K562 (cell line): ENCODE results near the gene TNFSF15. TPM values are rescaled to one million over a fixed set of nuclear protein-coding genes. Genes with fewer than 3 reads are reported as not detected.

Experiments used
- ATAC-seq: fragments of 200-7000 bp; cut with Tn5 transposase; 3 replicates; pipeline ENCODE4 v1.9.1; 2020; ENCODE audit warnings: moderate library complexity
- BruUV-seq: library from RNA; stranded (reverse); fragments of 400-500 nt; replicated peaks from 2 replicates; lab custom pipeline; 2021; lab: Mats Ljungman, UMichigan
- CTCF ChIA-PET: fragments of 300-600 bp; formaldehyde crosslinking; extraction: SDS; loops from one replicate; lab custom pipeline; 2021; ENCODE audit warnings: low intra/inter-chr PET ratio; lab: Yijun Ruan, JAX
- POLR2A ChIA-PET: fragments of 300-600, 350-650 bp; sonication (Branson Sonifier 250); formaldehyde crosslinking; extraction: SDS; loops from one replicate; lab custom pipeline; 2021; ENCODE audit warnings: antibody characterized with exemption, inconsistent platforms; lab: Yijun Ruan, JAX
- DNase-seq, 4 experiments: peaks; one replicate each; pipeline versions ENCODE4 v3.0.0 to v3.0.0-alpha.2; 2011 to 2018; ENCODE audit warnings: low spot score in 3 of 4, mixed read lengths in 3 of 4; ENCODE audit errors: extremely low read depth in 1 of 4
- FAIRE-seq: peaks from 2 replicates; lab custom pipeline; 2011; peaks lifted over from hg19 to GRCh38; lab: Jason Lieb, UNC
- H2AFZ ChIP-seq: 2 replicates; pipeline ENCODE4 v1.6.0; 2011; ENCODE audit warnings: low read depth, low read length, control low read depth, inconsistent platforms
- H3K27ac ChIP-seq: fragments of 200-600 bp; 3 replicates; pipeline ENCODE4 v1.8.0; 2011; ENCODE audit warnings: low read depth, mild to moderate bottlenecking, control low read depth, inconsistent platforms, low read length, moderate library complexity, mixed read lengths; ENCODE audit errors: extremely low read depth
- H3K27me3 ChIP-seq, 2 experiments: fragments of 300-600 bp in 1 of 2; 2 replicates in 1 of 2; 3 replicates in 1 of 2; pipeline versions ENCODE4 v1.6.0 to v1.8.0; 2011; ENCODE audit warnings: inconsistent platforms in 2 of 2, low read length in 2 of 2, mild to moderate bottlenecking in 1 of 2, mixed read lengths in 1 of 2, moderate library complexity in 1 of 2; ENCODE audit not compliant: control insufficient read depth in 2 of 2, insufficient read depth in 2 of 2
- H3K36me3 ChIP-seq: fragments of 300-600 bp; 3 replicates; pipeline ENCODE4 v1.8.0; 2011; ENCODE audit warnings: mild to moderate bottlenecking, low read length, inconsistent platforms; ENCODE audit not compliant: control insufficient read depth, insufficient read depth
- H3K4me1 ChIP-seq, 2 experiments: fragments of 200-600 bp in 1 of 2; replicated peaks in 1 of 2; 2 replicates in 1 of 2; 3 replicates in 1 of 2; pipeline versions ENCODE4 v1.5.1 to v1.8.0; 2011; ENCODE audit warnings: inconsistent platforms in 2 of 2, low read length in 2 of 2, mild to moderate bottlenecking in 1 of 2, mixed read lengths in 1 of 2, moderate library complexity in 1 of 2; ENCODE audit not compliant: control insufficient read depth in 2 of 2, insufficient read depth in 2 of 2
- H3K4me2 ChIP-seq: 2 replicates; pipeline ENCODE4 v1.6.1; 2011; ENCODE audit warnings: low read length, control low read depth, inconsistent platforms, mixed read lengths; ENCODE audit not compliant: insufficient read depth
- H3K4me3 ChIP-seq: fragments of 200-600 bp; sonication (generic), shearing (Covaris generic); 2 replicates; pipeline ENCODE4 v1.5.1; 2016; ENCODE audit warnings: control low read depth, inconsistent platforms
- H3K79me2 ChIP-seq: fragments of 200-600 bp; 3 replicates; pipeline ENCODE4 v1.8.0; 2011; ENCODE audit warnings: low read length, inconsistent platforms; ENCODE audit not compliant: control insufficient read depth, insufficient read depth
- H3K9ac ChIP-seq, 2 experiments: 2 replicates each; pipeline versions ENCODE4 v1.6.0 to v1.6.1; 2011; ENCODE audit warnings: low read depth in 2 of 2, low read length in 2 of 2, control low read depth in 1 of 2, inconsistent platforms in 1 of 2, mild to moderate bottlenecking in 1 of 2, mixed read lengths in 1 of 2; ENCODE audit not compliant: insufficient read depth in 1 of 2
- H3K9me1 ChIP-seq: one replicate; pipeline ENCODE4 v1.6.0; 2011; ENCODE audit warnings: inconsistent platforms, mild to moderate bottlenecking, low read length, moderate library complexity; ENCODE audit not compliant: control insufficient read depth, insufficient read depth
- H3K9me3 ChIP-seq: replicated peaks from 2 replicates; pipeline ENCODE4 v1.5.1; 2011; ENCODE audit warnings: low read depth, low read length, inconsistent platforms; ENCODE audit not compliant: control insufficient read depth, insufficient read depth
- H4K20me1 ChIP-seq: replicated peaks from 2 replicates; pipeline ENCODE4 v1.6.1; 2011; ENCODE audit warnings: low read length, inconsistent platforms, mixed read lengths; ENCODE audit not compliant: control insufficient read depth, insufficient read depth
- ARID1B ChIP-seq: fragments of 450-650 bp; IDR thresholded peaks from 2 replicates; pipeline ENCODE4 v1.6.1; 2016; ENCODE audit warnings: antibody characterized with exemption, mild to moderate bottlenecking, inconsistent platforms
- FOXO4 ChIP-seq: fragments of 450-650 bp; formaldehyde crosslinking; IDR thresholded peaks from 2 replicates; pipeline ENCODE4 v1.4.0; 2020; ENCODE audit warnings: mild to moderate bottlenecking, moderate library complexity
- MED1 ChIP-seq: sonication (generic); formaldehyde crosslinking; IDR thresholded peaks from 2 replicates; pipeline ENCODE4 v1.8.1; 2023; ENCODE audit warnings: missing genetic modification reagents, borderline replicate concordance
- MXD1 ChIP-seq: fragments of 250-450 bp; sonication (Bioruptor Pico); IDR thresholded peaks from 2 replicates; pipeline ENCODE4 v1.8.0; 2021; ENCODE audit warnings: borderline replicate concordance, mild to moderate bottlenecking, moderate library complexity; ENCODE audit not compliant: poor library complexity, severe bottlenecking
- POLR2G ChIP-seq: fragments of 200-400 bp; formaldehyde crosslinking; IDR thresholded peaks from 2 replicates; pipeline ENCODE4 v1.6.1; 2017; ENCODE audit warnings: low read depth, mild to moderate bottlenecking, antibody characterized with exemption, low read length, moderate library complexity
- PTBP1 ChIP-seq: fragments of 200-400 bp; formaldehyde crosslinking; IDR thresholded peaks from 2 replicates; pipeline ENCODE4 v1.6.1; 2017; ENCODE audit warnings: low read depth, low read length
- SFPQ ChIP-seq: fragments of 200-400 bp; formaldehyde crosslinking; IDR thresholded peaks from 2 replicates; pipeline ENCODE4 v1.6.1; 2017; ENCODE audit warnings: mild to moderate bottlenecking, low read depth, low read length, moderate library complexity
- SRF ChIP-seq, 2 experiments: fragments of 250-450, 450-650 bp in 1 of 2; sonication (Bioruptor Pico) in 1 of 2; sonication (generic) in 1 of 2; formaldehyde crosslinking; IDR thresholded peaks; 2 replicates each; pipeline versions ENCODE4 v1.5.0 to v1.5.1; 2020 to 2022; ENCODE audit warnings: mild to moderate bottlenecking in 1 of 2, missing genetic modification reagents in 1 of 2
- SRSF7 ChIP-seq: fragments of 200-400 bp; formaldehyde crosslinking; optimal IDR thresholded peaks from 2 replicates; pipeline ENCODE3; 2017; ENCODE audit warnings: mild to moderate bottlenecking, low read depth, low read length
- THAP7 ChIP-seq: fragments of 250-450 bp; sonication (Bioruptor Pico); IDR thresholded peaks from 2 replicates; pipeline ENCODE4 v1.5.0; 2021
- TSC22D4 ChIP-seq: fragments of 450-650 bp; IDR thresholded peaks from 2 replicates; pipeline ENCODE4 v1.6.1; 2016; ENCODE audit warnings: missing genetic modification characterization, missing biosample characterization, control low read depth
- YY1 ChIP-seq, 3 experiments: IDR thresholded peaks; 2 replicates each; pipeline ENCODE4 v1.6.1; 2011; ENCODE audit warnings: low read length in 2 of 3, mild to moderate bottlenecking in 2 of 3, moderate library complexity in 2 of 3, borderline replicate concordance in 1 of 3, control low read depth in 1 of 3, low read depth in 1 of 3; ENCODE audit not compliant: insufficient read depth in 3 of 3, insufficient replicate concordance in 2 of 3, control insufficient read depth in 1 of 3, insufficient read length in 1 of 3; ENCODE audit errors: extremely low read depth in 1 of 3
- WGBS: fragments of 100-300 bp; shearing (Covaris generic); methylation state at CpG from one replicate; pipeline ENCODE4 v1.1.6; 2016; ENCODE audit warnings: low coverage, mixed read lengths; ENCODE audit not compliant: insufficient coverage; ENCODE audit errors: missing lambda C conversion rate; 5-methylcytosine and 5-hydroxymethylcytosine counted together
- in situ Hi-C: fragments of 300-500 bp; cut with MboI; formaldehyde crosslinking; loops from 4 replicates; pipeline ENCODE4 v1.15.0; 2018; ENCODE audit warnings: inconsistent platforms, mixed read lengths
- intact Hi-C: fragments of 100-400 bp; cut with micrococcal nuclease; formaldehyde crosslinking; loops from 2 replicates; pipeline ENCODE4 v1.14.2; 2022
- polyA plus RNA-seq, 8 experiments: library from polyadenylated mRNA; depleted of rRNA in 4 of 8; stranded (reverse) in 5 of 8; unstranded in 3 of 8; fragments of >200 nt; fragmentation: Nextera tagmentation in 2 of 8; fragmentation: Illumina TruSeq in 1 of 8; extraction: Ambion mirVana in 2 of 8; extraction: Trizol in 1 of 8; gene quantifications; 2 replicates each; pipeline versions ENCODE4 v1.2.1 to v1.2.3, GENCODE V29; 2011 to 2014; ENCODE audit warnings: inconsistent platforms in 1 of 8, missing spikeins in 1 of 8
- total RNA-seq, 7 experiments: library from RNA; depleted of rRNA in 6 of 7; stranded (reverse); fragments of >200 nt in 6 of 7; fragmentation: Illumina TruSeq in 2 of 7; extraction: Trizol in 2 of 7; gene quantifications; 2 replicates each; pipeline versions ENCODE4 v1.2.1 to v1.2.3, GENCODE V29; 2011 to 2021; ENCODE audit warnings: low replicate concordance in 1 of 7

TNFSF15 gene
- total and polyA plus RNA-seq, 9 of the 15 experiments (the other 6 are each of a cell fraction or from before 2014, with no cell fraction given): not detected

GRCh38 chr9:114845373-114845772 lies 39.5 kb upstream of the TNFSF15 start:
- POLR2A ChIA-PET: no interaction called here
- in situ Hi-C loops: no loop called here
- H3K9ac ChIP-seq: no peak overlapping the region

GRCh38 chr9:114844766-114845165 lies 38.9 kb upstream of the TNFSF15 start:
- H3K9me3 ChIP-seq: no peaks in the 10 kb centered on the region
- H3K4me2 ChIP-seq: no peak overlapping the region
- H3K4me1 ChIP-seq: no peaks in the 10 kb centered on the region
- DNase-seq (no peak), ATAC-seq (no peak), FAIRE-seq (no peak)
- no peak overlapping the region for H3K9ac ChIP-seq
- H3K9me1 ChIP-seq: no peaks in the 10 kb centered on the region
- intact Hi-C loops: no loop called here
- in situ Hi-C loops: no loop called here
- 1% methylated on average over 3 of the region's 3 CpGs for WGBS
- ChIA-PET POLR2A (no interaction called here), CTCF (no interaction called here)
- no peak overlapping the region for H3K4me3 ChIP-seq
- H3K27ac ChIP-seq: no peak overlapping the region
- BruUV-seq: no TSS peak
- no peaks in the 10 kb centered on the region for H3K36me3 ChIP-seq
- H3K79me2 ChIP-seq: no peaks in the 10 kb centered on the region
- H2AFZ ChIP-seq: no peak overlapping the region
- no peaks in the 10 kb centered on the region for H4K20me1 ChIP-seq
- H3K27me3 ChIP-seq: no peaks in the 10 kb centered on the region
- TF ChIP-seq MXD1 (CRISPR knock-in tag): no peak
- TF ChIP-seq SFPQ: no peak
- TF ChIP-seq POLR2G: no peak
- TF ChIP-seq TSC22D4: no peak
- TF ChIP-seq SRSF7: no peak
- TF ChIP-seq FOXO4 (CRISPR knock-in tag): no peak
- no peak for TF ChIP-seq MED1 (CRISPR knock-in tag)

More at GRCh38 chr9:114845373-114845772, 39.5 kb upstream of the TNFSF15 start:
- no peaks in the 10 kb centered on the region for H3K27me3 ChIP-seq
- 2% methylated on average over 5 of the region's 5 CpGs for WGBS
- intact Hi-C loops: no loop called here
- TF ChIP-seq ARID1B (no peak), YY1 (IDR thresholded peaks at IDR 0.05; ENCODE audit: borderline replicate concordance in 1 of 3, control insufficient read depth in 1 of 3, extremely low read depth in 1 of 3, insufficient read depth in 3 of 3, insufficient read length in 1 of 3, insufficient replicate concordance in 2 of 3, low read depth in 1 of 3, low read length in 2 of 3) (peak in 1 of 3 experiments; percentile 70), THAP7 (CRISPR knock-in tag) (no peak), SRF (CRISPR knock-in tag; IDR thresholded peaks at IDR 0.05) (no peak), PTBP1 (no peak)
- no peaks in the 10 kb centered on the region for H3K4me1 ChIP-seq
- no peak overlapping the region for H3K4me3 ChIP-seq
- no peaks in the 10 kb centered on the region for H4K20me1 ChIP-seq
- no TSS peak for BruUV-seq
- no peak overlapping the region; the same call in 1 of the 2 replicates for H2AFZ ChIP-seq
- no peak for ATAC-seq
- CTCF ChIA-PET: no interaction called here
- H3K27ac ChIP-seq: no peak overlapping the region
- H3K9me1 ChIP-seq: no peaks in the 10 kb centered on the region
- no peaks in the 10 kb centered on the region for H3K9me3 ChIP-seq
- peak overlapping the region; percentile 33; the same call in 1 of the 2 replicates for H3K4me2 ChIP-seq
- DNase-seq: no peak
- no peaks in the 10 kb centered on the region for H3K79me2 ChIP-seq
- no peak for FAIRE-seq
- H3K36me3 ChIP-seq: no peaks in the 10 kb centered on the region
